KMS-11 (cell line): ENCODE measurements around the gene STUM.

Experiments used
- H2AFZ ChIP-seq: fragments of 200-600 bp; sonication (generic); 2 replicates; pipeline ENCODE4 v1.6.1; 2016; ENCODE audit warnings: antibody characterized with exemption, mixed run types, low read depth
- H3K27ac ChIP-seq: fragments of 200-600 bp; sonication (generic); 2 replicates; pipeline ENCODE4 v1.6.1; 2016; ENCODE audit warnings: mild to moderate bottlenecking, mixed run types
- H3K27me3 ChIP-seq: fragments of 200-600 bp; sonication (generic); 2 replicates; pipeline ENCODE4 v1.6.1; 2017; ENCODE audit warnings: mild to moderate bottlenecking, low read depth, mixed run types, moderate library complexity; ENCODE audit not compliant: insufficient read depth
- H3K36me3 ChIP-seq: fragments of 200-600 bp; sonication (generic); 2 replicates; pipeline ENCODE4 v1.6.1; 2017; ENCODE audit warnings: mild to moderate bottlenecking, mixed run types; ENCODE audit not compliant: insufficient read depth
- H3K4me1 ChIP-seq: fragments of 200-600 bp; sonication (generic); 2 replicates; pipeline ENCODE4 v1.6.1; 2016; ENCODE audit warnings: mild to moderate bottlenecking, low read depth, mixed run types; ENCODE audit not compliant: poor library complexity, severe bottlenecking
- H3K4me2 ChIP-seq: fragments of 200-600 bp; sonication (generic); 2 replicates; pipeline ENCODE4 v1.7.0; 2016; ENCODE audit warnings: mild to moderate bottlenecking, mixed run types
- H3K4me3 ChIP-seq: fragments of 200-600 bp; sonication (generic); IDR thresholded peaks from 2 replicates; pipeline ENCODE4 v1.6.1; 2017; ENCODE audit warnings: low read depth, low read length, mixed read lengths; ENCODE audit not compliant: insufficient read depth
- H3K79me2 ChIP-seq: fragments of 200-600 bp; sonication (generic); 2 replicates; pipeline ENCODE4 v1.6.1; 2016; ENCODE audit warnings: low read depth, mixed run types; ENCODE audit not compliant: insufficient read depth
- H3K9ac ChIP-seq: fragments of 200-600 bp; sonication (generic); 2 replicates; pipeline ENCODE4 v1.6.1; 2016; ENCODE audit warnings: mild to moderate bottlenecking, mixed run types
- H4K20me1 ChIP-seq: fragments of 200-600 bp; sonication (generic); 2 replicates; pipeline ENCODE4 v1.6.1; 2016; ENCODE audit warnings: mild to moderate bottlenecking, mixed run types; ENCODE audit not compliant: insufficient read depth
- CTCF ChIP-seq: fragments of 200-600 bp; sonication (generic); conservative IDR thresholded peaks from 2 replicates; pipeline ENCODE4 v1.6.1; 2017; ENCODE audit warnings: low read depth, mild to moderate bottlenecking, antibody characterized with exemption, low read length, moderate library complexity, mixed read lengths

Gene STUM

GRCh38 chr1:226552061-226552460, 3.5 kb downstream of the STUM start:
- Histone ChIP-seq H3K4me3 (no peak overlapping the region), H2AFZ (no peak overlapping the region), H3K4me2 (no peak overlapping the region), H3K36me3 (no peaks in the 10 kb centered on the region), H3K79me2 (no peaks in the 10 kb centered on the region), H4K20me1 (no peaks in the 10 kb centered on the region), H3K27ac (no peak overlapping the region), H3K4me1 (peaks cover 10% of the 10 kb centered on the region), H3K27me3 (peaks cover 14% of the 10 kb centered on the region; the same call in 1 of the 2 replicates), H3K9ac (no peak overlapping the region)
- no peak for TF ChIP-seq CTCF

DNA sequence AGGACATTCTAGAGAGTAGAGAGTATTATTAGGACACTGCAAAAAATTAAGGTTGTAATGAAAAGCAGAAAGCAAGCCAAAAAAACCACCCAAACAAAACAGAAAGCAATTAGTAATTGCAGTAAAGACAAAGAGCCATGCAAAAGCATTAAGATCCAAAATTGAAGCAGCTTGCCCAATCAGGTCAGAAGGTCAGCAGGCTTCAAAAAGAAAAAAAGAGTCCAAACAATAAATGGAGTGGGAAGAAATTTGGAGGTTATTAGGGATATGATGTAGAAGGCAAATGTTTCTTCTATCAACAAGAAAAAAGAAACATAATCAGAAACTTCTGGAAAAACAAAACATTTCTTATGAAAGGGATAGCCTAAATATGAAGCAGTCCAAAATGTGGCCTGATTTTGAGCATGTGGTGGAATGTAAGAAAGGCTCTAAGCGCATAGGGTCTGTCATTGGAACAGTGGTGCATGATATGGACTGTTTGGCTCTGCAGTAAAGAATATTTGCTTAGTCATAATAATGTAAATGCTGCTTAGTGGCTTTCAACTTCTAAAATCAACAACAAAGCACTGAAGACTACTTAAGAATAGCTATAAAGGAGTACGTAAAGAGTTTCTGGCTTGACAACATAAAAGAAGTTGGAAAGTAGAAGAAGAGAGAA, 4.8 kb downstream of the STUM start:
- H3K79me2 ChIP-seq, result no peaks in the 10 kb centered on the region
- H3K4me3 ChIP-seq, result no peak overlapping the region
- no peak for TF ChIP-seq CTCF
- H3K36me3 ChIP-seq, result no peaks in the 10 kb centered on the region
- no peaks in the 10 kb centered on the region for H4K20me1 ChIP-seq
- peaks cover 14% of the 10 kb centered on the region; the same call in 1 of the 2 replicates for H3K27me3 ChIP-seq
- peaks cover 3% of the 10 kb centered on the region for H3K4me1 ChIP-seq
- no peak overlapping the region for H3K4me2 ChIP-seq
- H3K27ac ChIP-seq, result no peak overlapping the region
- H2AFZ ChIP-seq, result no peak overlapping the region
- H3K9ac ChIP-seq, result no peak overlapping the region

DNA sequence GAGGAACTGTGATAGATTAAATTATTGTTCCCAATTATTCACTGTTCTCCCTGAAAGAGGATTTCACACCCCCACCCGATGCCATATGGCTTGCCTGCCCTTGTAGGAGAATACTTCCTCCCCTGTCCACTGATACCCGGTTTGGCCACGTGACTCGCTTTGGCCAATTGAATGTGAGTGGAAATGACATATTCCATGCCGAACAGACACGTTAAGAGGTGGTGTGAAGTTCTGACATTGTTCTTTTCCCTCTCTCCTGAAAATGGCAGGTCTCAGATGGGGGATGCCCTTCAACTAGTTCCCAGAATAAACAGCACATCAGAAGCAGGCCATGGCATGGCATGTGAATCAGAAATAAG, 5.3 kb downstream of the STUM start:
- H3K4me3 ChIP-seq, result no peak overlapping the region
- H3K27ac ChIP-seq, result no peak overlapping the region
- H3K36me3 ChIP-seq, result no peaks in the 10 kb centered on the region
- H3K27me3 ChIP-seq, result peaks cover 13% of the 10 kb centered on the region; the same call in 1 of the 2 replicates
- H2AFZ ChIP-seq, result no peak overlapping the region
- H3K9ac ChIP-seq, result no peak overlapping the region
- H3K79me2 ChIP-seq, result no peaks in the 10 kb centered on the region
- H4K20me1 ChIP-seq, result no peaks in the 10 kb centered on the region
- H3K4me1 ChIP-seq, result peaks cover 3% of the 10 kb centered on the region
- no peak for TF ChIP-seq CTCF
- no peak overlapping the region for H3K4me2 ChIP-seq

- TF ChIP-seq CTCF, result no peak
- Histone ChIP-seq H3K4me3 (no peak overlapping the region), H3K9ac (no peak overlapping the region)
Measured at GRCh38 chr1:226555092-226555491, 6.5 kb downstream of the STUM start.

More at GRCh38 chr1:226555092-226555491, 6.5 kb downstream of the STUM start:
- Histone ChIP-seq H3K79me2 (no peaks in the 10 kb centered on the region), H3K27me3 (peaks cover 1% of the 10 kb centered on the region; the same call in 1 of the 2 replicates), H4K20me1 (no peaks in the 10 kb centered on the region), H3K36me3 (no peaks in the 10 kb centered on the region), H3K27ac (no peak overlapping the region), H2AFZ (no peak overlapping the region), H3K4me1 (no peaks in the 10 kb centered on the region), H3K4me2 (no peak overlapping the region)
